Skeletal muscle satellite cell (primary cell): ENCODE data around the gene BLID. TPM values are rescaled to one million over a fixed set of nuclear protein-coding genes. Genes with fewer than 3 reads are reported as not detected.

Source experiments
- H3K27me3 ChIP-seq: 2 replicates; pipeline ENCODE4 v1.7.0; 2013; ENCODE audit warnings: low read length; ENCODE audit not compliant: control insufficient read depth, insufficient read depth
- H3K36me3 ChIP-seq: 2 replicates; pipeline ENCODE4 v1.7.0; 2013; ENCODE audit warnings: mild to moderate bottlenecking, control low read depth, low read length; ENCODE audit not compliant: insufficient read depth
- H3K4me1 ChIP-seq: 2 replicates; pipeline ENCODE4 v1.7.0; 2013; ENCODE audit warnings: low read length; ENCODE audit not compliant: control insufficient read depth, insufficient read depth
- H3K4me2 ChIP-seq: 2 replicates; pipeline ENCODE4 v1.7.0; 2013; ENCODE audit warnings: mild to moderate bottlenecking, low read length
- H3K4me3 ChIP-seq: 2 replicates; pipeline ENCODE4 v1.7.0; 2013; ENCODE audit warnings: low read length
- H3K9ac ChIP-seq: 2 replicates; pipeline ENCODE4 v1.7.0; 2013; ENCODE audit warnings: mild to moderate bottlenecking, low read depth, low read length, moderate library complexity
- H3K9me3 ChIP-seq: replicated peaks from 2 replicates; pipeline ENCODE4 v1.7.0; 2013; ENCODE audit warnings: mild to moderate bottlenecking, control low read depth, low read length
- total RNA-seq: library from RNA; depleted of rRNA; stranded (reverse); fragments of >200 nt; gene quantifications from 2 replicates; pipeline ENCODE4 v1.2.3, GENCODE V29; 2012; rRNA removed

BLID gene
- 19.2 and 31.2 TPM in 2 replicates for total RNA-seq

GRCh38 chr11:122115524-122116379 is at the start of gene BLID:
BLID (minus strand) TSS chr11:122116215; CDS start chr11:122115922, 293 bp downstream.
- no peak within 1 kb of the TSS for H3K4me3 ChIP-seq
- H3K36me3 ChIP-seq, result peaks cover 94% of the 10 kb centered on the region
- H3K4me1 ChIP-seq, result peaks cover 54% of the 10 kb centered on the region
- H3K9ac ChIP-seq, result no peak within 1 kb of the TSS
- H3K9me3 ChIP-seq, result no peaks in the 10 kb centered on the region
- no peak within 1 kb of the TSS for H3K4me2 ChIP-seq
- H3K27me3 ChIP-seq, result no peaks in the 10 kb centered on the region

- Histone ChIP-seq H3K4me1 (peaks cover 100% of the 10 kb centered on the region), H3K27me3 (no peaks in the 10 kb centered on the region), H3K4me2 (peak overlapping the region; percentile 86), H3K9me3 (no peaks in the 10 kb centered on the region), H3K36me3 (peaks cover 93% of the 10 kb centered on the region), H3K4me3 (peak overlapping the region; percentile 42), H3K9ac (peak overlapping the region; percentile 88)
Observed at GRCh38 chr11:122163053-122163819, 47.2 kb upstream of the BLID start.

DNA sequence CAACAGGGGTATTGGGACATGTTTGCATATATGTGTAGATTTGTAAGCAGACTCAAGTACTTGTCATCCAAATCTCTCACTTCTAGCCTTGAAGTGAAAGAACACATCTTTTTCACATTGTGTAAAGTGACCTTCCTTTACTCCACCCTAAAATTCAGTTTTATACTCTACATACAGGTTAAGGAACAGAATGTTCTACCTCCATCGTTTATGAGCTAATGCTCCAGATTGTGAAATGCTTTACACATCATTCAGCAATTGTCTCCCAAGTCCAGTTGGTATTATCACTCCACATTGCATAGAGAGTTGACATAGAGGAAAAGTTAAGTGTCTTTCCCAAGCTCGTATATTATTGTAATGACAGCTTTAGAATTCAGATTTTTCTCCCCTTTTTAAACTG is 46.1 kb upstream of the BLID start:
- peaks cover 100% of the 10 kb centered on the region for H3K4me1 ChIP-seq
- peaks cover 94% of the 10 kb centered on the region for H3K36me3 ChIP-seq
- H3K9me3 ChIP-seq, result no peaks in the 10 kb centered on the region
- no peaks in the 10 kb centered on the region for H3K27me3 ChIP-seq
- H3K4me3 ChIP-seq, result peak overlapping the region; percentile 42
- peak overlapping the region; percentile 88 for H3K9ac ChIP-seq
- H3K4me2 ChIP-seq, result peak overlapping the region; percentile 86

DNA sequence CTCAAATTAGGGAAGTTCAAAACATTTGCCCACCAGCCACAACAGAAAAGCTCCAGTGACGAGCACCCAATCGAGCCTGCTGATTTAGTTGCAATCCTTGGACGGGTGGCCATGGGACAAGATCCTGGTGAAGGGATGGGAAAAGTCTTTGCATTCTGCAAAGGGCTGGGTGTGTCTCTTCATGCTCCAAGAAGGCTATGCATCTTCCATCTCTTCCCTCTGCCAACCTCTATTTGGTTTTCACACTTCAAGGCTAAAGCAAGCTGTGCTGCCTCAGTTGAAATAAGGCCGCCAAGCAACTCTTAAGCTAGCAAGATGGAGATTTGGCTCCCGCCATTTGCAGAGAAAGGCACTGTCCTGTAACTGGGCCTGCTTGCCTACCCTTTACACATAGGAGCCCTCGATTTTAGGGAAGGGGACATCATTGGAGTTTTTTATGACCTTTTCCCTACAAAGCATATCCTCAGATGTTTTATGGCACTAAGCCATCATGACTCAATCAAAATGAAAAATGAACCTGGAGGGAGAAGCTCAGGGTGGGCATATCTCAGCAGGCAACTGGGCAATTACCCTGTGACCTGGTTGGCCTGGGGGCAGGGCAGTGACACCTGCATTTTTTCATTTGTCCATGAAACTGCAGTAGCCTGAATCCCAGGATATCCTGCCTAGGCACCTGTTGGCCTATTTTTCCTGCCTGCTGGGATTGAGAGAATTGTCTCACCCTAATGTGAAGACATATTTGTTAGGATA is 45.0 kb upstream of the BLID start:
- Histone ChIP-seq H3K9ac (peak overlapping the region; percentile 88), H3K27me3 (no peaks in the 10 kb centered on the region), H3K4me3 (peak overlapping the region; percentile 37), H3K4me2 (peak overlapping the region; percentile 86), H3K36me3 (peaks cover 93% of the 10 kb centered on the region), H3K4me1 (peaks cover 93% of the 10 kb centered on the region), H3K9me3 (no peaks in the 10 kb centered on the region)

DNA sequence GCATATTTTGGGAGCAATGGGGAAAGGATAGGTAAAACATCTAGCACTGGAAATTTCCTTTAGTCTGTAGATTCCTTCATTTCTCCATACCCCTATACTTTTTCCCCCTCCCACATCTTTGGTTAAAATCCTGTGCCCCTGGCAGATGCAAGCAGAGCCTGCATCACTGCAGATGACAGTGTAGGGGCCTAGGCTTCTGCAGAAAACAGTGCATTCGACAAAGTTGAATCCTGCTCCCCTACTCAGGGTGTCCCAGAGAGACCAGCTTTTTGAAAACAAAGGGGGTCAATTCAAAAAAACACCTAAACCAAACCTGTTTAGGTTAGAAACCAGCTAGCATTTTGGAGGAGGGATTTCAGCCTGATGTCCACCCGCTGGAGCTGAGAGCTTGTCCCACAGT is 43.8 kb upstream of the BLID start:
- Histone ChIP-seq H3K4me1 (peaks cover 81% of the 10 kb centered on the region), H3K9ac (peak overlapping the region; percentile 88), H3K4me2 (peak overlapping the region; percentile 86), H3K27me3 (no peaks in the 10 kb centered on the region), H3K4me3 (peak overlapping the region; percentile 74), H3K9me3 (no peaks in the 10 kb centered on the region), H3K36me3 (peaks cover 93% of the 10 kb centered on the region)

GRCh38 chr11:122159173-122159721 is 43.2 kb upstream of the BLID start:
- H3K4me2 ChIP-seq, result peak overlapping the region; percentile 86
- peaks cover 93% of the 10 kb centered on the region for H3K36me3 ChIP-seq
- peak overlapping the region; percentile 88 for H3K9ac ChIP-seq
- peak overlapping the region; percentile 74 for H3K4me3 ChIP-seq
- no peaks in the 10 kb centered on the region for H3K27me3 ChIP-seq
- no peaks in the 10 kb centered on the region for H3K9me3 ChIP-seq
- H3K4me1 ChIP-seq, result peaks cover 78% of the 10 kb centered on the region

DNA sequence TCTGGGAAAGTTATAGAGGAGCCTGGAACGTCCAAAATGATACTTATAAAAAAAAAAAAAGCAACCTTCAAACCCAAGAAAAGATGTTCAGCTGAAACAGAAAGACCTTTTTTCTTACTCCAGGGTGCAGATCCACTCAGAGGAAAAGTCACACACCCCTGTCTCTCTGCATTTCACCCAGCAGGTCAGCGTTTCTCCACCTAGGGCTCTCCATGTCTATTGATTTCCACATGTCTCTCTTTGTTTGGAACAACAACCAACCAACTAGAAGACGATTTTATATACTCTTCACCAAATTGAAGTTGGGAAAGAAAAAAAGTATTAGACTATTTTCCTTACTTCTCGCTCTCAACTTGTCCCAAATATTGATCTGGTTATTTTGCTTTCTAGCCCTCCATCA is 42.2 kb upstream of the BLID start:
- Histone ChIP-seq H3K36me3 (peaks cover 94% of the 10 kb centered on the region), H3K9me3 (no peaks in the 10 kb centered on the region), H3K9ac (peak overlapping the region; percentile 88), H3K4me1 (peaks cover 77% of the 10 kb centered on the region), H3K4me3 (peak overlapping the region; percentile 74), H3K27me3 (no peaks in the 10 kb centered on the region), H3K4me2 (peak overlapping the region; percentile 86)

GRCh38 chr11:122157653-122158161 is 41.7 kb upstream of the BLID start:
- H3K9me3 ChIP-seq, result no peaks in the 10 kb centered on the region
- peaks cover 92% of the 10 kb centered on the region for H3K36me3 ChIP-seq
- H3K4me3 ChIP-seq, result peak overlapping the region; percentile 74
- H3K4me1 ChIP-seq, result peaks cover 75% of the 10 kb centered on the region
- H3K9ac ChIP-seq, result peak overlapping the region; percentile 88
- H3K4me2 ChIP-seq, result peak overlapping the region; percentile 86
- H3K27me3 ChIP-seq, result no peaks in the 10 kb centered on the region

GRCh38 chr11:122156940-122157382 is 40.9 kb upstream of the BLID start:
- Histone ChIP-seq H3K9me3 (no peaks in the 10 kb centered on the region), H3K9ac (peak overlapping the region; percentile 88), H3K4me3 (peak overlapping the region; percentile 74), H3K4me2 (peak overlapping the region; percentile 86), H3K4me1 (peaks cover 73% of the 10 kb centered on the region), H3K36me3 (peaks cover 92% of the 10 kb centered on the region), H3K27me3 (no peaks in the 10 kb centered on the region)

DNA sequence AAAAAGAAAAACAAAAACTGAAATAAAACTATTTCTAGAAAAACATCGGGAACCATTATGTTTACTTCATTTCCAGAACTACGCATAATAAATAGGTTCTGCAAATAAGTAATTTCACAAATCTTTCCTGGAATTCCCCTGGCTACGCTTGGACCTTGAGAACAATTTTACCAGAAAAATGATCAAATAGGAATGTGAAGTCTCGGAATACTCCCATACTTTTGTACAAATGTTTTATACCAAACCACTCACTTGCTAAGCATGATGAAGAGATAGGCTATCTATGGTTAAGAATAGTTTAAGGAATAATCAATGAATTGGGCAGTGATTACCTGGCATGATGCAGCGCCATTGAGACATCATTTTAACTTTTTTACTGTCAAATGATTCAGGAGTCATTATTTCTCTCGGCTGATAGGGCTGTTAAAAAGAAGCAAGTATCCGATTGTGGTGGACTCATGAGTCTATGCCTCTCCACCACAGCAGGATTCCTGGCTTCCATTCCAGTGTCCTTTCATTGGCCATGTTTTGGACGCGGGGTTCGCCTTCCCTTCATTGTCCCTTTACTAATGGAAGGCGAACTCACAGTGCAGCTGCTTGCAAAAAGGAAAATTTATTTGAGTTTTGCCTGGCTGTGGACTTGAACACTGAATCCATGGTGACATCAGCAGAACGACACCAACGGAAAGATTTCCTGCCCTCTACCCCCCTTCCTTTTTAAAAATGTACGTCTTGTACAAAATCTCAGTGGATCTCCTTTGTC is 39.9 kb upstream of the BLID start:
- H3K4me3 ChIP-seq, result peak overlapping the region; percentile 74
- H3K9ac ChIP-seq, result peak overlapping the region; percentile 88
- H3K36me3 ChIP-seq, result peaks cover 92% of the 10 kb centered on the region
- H3K4me2 ChIP-seq, result peak overlapping the region; percentile 86
- H3K27me3 ChIP-seq, result no peaks in the 10 kb centered on the region
- peaks cover 73% of the 10 kb centered on the region for H3K4me1 ChIP-seq
- no peaks in the 10 kb centered on the region for H3K9me3 ChIP-seq
